NCI-H524 treated with DMSO at 0.1 percent for 48 hours (cell line): ENCODE measurements around the gene TUBB2A.
"Not testable (repeated sequence)": the region's sequence is repeated elsewhere in the genome, so short reads cannot be mapped to it uniquely, and the experiment has no call there.

Source experiments
- DNase-seq: peaks from one replicate; lab custom pipeline; 2025; lab: John Stamatoyannopoulos, UW

TUBB2A gene

DNA sequence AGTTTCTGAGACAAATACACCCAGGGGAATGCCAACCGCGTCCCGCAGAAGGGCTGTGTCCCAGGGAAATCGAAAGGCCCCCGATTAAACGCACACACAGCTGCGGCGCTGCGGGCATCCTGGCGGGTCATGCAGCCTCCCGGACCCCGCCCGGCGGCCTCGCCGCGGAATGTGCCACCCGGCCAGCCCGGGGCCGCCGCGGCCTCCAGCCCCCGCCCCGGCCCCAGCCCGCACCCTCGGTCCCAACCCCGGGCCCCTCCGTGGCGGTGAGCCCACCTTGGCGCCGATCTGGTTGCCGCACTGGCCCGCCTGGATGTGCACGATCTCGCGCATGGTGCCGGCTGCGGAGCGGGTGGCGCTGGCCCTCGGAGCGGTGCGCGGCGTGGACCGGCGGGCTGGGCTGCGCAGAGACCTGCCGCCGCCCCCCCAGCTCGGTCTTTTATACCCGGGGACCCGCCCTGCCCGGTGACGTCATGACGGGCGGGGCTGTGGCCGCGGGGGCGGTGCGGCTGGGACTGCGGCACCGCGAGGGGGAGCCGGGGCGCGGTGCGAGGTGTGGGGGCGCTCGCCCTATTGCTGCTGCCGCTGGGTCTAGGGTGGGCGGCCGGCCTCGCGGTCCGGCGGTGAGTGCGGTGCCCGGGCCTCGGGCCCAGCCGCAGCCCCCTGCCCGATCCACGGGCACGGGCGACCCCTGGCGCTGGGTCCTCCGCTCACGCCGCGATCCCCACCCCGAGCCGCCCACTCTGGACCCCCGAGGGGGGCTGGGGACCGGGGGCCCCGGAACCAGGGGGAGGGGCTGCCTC lies at the start of gene TUBB2A:
TUBB2A (minus strand) TSS at position 414 of the 803 bp plus-strand sequence; CDS start at position 333, 81 bp downstream.
- peak; percentile 8 for DNase-seq

DNA sequence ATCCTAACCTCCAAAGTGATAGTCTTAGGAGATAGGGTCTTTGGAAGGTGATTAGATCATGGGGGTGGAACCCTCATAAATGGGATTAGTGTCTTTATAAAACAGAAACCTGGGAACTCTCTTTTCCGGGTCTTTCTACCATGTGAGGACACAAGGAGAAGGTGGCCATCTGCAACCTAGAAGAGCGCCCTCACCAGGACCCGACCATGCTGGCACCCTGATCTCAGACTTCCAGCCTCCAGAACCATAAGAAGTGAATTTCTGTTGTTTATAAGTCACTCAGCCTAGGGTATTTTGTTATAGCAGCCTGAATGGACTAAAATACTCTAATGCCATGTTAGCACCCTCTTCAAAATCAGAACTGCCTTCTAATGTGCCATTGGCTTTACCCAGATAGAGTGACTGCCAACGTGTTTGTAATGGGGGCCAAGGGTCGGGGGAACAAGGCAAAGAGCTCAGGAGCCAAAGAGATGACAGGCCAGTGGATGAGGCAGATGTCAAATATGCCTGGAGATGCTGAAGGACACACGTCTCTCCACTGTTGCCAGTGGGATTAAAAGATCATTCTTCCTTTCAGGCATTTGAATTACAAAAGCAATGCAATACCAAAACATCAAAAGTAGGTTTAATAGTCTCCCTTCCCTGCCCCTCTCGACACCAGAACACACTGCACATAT lies 49.1 kb upstream of the TUBB2A start:
- no peak for DNase-seq

GRCh38 chr6:3205913-3206312 lies 48.6 kb upstream of the TUBB2A start:
- DNase-seq: no peak

GRCh38 chr6:3204921-3205320 lies 47.6 kb upstream of the TUBB2A start:
- no peak for DNase-seq

DNA sequence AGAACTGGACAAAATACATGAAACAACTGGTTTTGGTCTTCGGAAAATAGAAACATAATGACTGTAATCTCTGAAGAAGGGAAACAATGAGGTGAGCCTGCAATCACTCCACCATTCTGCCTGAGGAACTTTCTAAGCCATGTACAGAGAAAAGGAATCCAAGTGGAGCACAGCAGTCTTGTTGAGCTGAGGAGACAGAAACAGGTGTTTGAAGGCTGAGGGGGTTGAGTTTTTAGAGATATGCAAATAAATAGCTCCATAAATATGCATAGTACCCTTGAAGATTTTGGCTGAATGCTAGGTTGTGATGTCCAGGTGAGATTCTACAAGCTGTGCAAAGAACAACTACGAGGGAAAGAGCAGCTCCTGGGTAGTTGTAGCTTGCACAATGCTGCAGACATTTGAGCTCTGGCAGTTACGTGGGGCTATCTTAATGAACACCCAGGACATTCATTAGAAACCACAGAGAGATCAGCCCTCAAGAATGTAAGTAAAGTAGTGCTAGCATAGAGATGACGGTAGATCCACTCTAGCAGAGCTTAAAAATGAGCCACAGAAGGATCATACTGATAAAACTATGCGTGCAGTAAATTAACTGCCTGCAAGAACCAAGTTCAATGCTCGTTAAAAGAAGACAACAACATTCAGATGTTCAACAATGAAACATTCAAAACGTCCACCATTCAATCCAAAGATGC lies 45.8 kb upstream of the TUBB2A start:
- no peak for DNase-seq

DNA sequence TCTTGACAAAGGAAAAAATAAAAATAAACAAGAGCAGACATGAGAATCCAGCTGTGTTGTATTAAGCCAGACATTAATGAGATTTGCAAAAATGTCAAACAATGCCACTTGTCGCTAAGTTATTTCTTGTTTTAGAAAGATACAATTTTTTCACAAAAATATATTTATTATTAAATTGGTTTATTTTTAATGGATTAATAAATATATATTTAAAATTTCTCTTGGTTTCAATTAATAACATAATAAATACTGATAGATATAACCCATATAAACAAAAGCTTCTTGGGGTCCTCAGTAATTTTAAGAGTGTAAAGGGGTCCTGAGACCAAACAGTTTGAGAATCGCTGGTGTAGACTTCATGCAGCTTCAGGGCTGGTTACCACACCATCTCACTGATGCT lies 44.0 kb upstream of the TUBB2A start:
- no peak for DNase-seq

DNA sequence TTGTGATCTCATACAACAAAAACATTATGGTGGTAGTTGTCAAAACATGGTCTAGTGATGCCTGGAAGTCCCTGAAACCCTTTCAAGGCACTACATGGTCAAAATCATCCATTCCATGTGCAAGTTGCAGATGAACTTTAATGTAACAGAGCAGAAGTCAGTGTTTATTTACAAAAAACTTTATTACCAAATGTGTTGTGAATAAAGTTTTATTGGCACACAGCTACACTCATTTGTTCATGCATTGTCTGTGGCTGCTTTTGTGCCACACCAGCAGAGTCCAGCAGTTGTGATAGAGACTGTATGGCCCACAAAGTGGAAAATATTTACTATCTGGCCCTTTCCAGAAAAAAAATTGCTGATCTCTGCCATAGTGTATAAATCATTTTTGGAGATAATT lies 43.3 kb upstream of the TUBB2A start:
- no peak for DNase-seq

- no peak for DNase-seq
Measured at GRCh38 chr6:3199382-3199781, 42.0 kb upstream of the TUBB2A start.

DNA sequence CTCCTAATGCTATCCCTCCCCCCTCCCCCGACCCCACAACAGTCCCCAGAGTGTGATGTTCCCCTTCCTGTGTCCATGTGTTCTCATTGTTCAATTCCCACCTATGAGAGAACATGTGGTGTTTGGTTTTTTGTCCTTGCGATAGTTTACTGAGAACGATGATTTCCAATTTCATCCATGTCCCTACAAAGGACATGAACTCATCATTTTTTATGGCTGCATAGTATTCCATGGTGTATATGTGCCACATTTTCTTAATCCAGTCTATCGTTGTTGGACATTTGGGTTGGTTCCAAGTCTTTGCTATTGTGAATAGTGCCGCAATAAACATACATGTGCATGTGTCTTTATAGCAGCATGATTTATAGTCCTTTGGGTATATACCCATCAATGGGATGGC lies 40.4 kb upstream of the TUBB2A start:
- DNase-seq: not testable (repeated sequence)

- no peak for DNase-seq
Measured at GRCh38 chr6:3196770-3197169, 39.4 kb upstream of the TUBB2A start.

DNA sequence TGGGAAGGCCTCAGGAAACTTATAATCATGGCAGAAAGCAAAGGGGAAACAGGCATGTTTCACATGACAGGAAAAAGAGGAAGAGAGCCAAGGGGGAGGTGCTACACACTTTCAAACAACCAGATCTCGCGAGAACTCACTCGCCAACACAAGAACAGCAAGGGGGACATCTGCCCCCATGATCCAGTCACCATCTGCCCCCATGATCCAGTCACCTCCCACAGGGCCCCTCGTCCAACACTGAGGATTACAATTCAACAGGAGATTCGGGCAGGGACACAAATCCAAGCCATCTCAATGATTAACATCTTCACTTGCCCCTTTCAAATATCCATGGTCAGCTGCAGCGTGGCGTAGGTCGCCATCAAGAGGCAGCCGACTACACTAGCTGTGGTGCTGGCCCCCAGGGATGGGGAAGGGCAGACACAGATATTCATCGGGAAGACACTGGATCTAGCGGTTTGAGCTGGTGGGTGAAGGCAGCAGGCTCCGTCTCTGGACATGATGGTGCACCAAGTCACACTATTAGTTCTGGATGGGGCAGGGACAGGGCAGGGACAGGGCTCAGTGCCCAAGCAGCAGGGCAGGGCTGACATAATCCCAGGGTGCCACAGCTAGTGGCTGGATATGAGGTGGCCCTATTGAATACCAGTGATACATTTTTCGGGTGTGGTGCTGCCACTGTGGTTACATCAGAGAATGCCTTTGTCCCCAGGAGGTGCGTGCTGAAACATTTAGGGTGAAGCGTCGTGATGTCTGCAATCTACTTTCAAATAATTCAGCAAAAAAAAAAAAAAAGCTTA lies 38.6 kb upstream of the TUBB2A start:
- DNase-seq: peak; percentile 61

- no peak for DNase-seq
Measured at GRCh38 chr6:3195420-3195694, 38.0 kb upstream of the TUBB2A start.

GRCh38 chr6:3194535-3195419 lies 37.4 kb upstream of the TUBB2A start:
- no peak for DNase-seq

DNA sequence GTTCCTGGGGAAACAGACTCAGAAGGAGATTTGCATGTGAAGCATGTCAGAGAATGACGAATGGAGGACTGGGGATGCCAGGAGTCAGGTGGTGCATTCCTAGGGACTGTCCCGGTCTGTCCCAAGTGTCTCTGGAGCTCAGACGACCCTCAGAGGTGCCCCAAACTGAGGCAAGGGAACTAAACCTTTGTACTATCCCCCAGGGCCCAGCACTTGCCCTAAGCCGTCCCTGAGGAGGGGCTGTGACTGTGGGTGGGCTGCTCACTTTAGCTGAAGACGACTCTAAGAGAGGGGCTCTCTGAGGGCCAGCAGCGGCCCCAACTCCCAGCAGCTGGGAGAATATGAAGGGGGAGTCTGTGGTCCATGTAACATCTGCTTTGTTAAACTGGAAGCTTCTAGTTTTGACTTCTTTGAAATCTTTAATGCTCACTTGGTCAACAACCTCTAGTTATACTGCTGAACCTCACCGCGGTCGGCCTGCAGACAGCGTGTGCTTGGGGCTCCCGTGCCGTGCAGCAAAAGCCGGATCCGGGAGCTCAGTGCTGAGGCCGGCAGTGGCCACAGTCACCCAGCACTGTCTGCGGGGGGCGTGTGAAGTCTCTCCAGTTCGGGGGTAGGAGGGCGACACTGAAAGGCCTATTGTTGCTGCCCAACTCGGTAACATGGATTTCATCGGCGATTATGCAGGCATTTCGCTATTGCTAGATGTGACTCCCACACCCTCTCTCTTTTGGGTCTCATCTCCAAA lies 35.9 kb upstream of the TUBB2A start:
- DNase-seq: no peak

GRCh38 chr6:3190779-3191178 lies 33.4 kb upstream of the TUBB2A start:
- no peak for DNase-seq

DNA sequence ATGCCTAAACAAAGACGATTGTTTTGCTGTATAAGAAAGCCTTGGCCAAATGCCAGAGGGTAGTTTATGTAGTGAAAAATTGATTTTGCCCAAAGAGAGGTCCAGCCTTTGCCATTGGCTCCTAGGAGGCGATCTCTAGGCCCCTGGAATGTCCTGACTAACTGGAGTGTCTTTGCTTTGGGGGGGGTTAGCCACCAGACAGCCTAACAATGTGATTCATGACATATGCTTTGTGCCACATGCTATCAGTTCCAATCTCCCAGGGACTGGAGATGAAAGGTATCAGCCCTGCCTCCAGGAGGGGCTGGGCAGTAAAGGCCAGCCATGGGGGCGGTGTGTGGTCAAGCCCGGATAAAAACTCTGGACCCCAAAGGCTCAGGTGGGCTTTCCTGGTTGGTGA lies 32.7 kb upstream of the TUBB2A start:
- no peak for DNase-seq

DNA sequence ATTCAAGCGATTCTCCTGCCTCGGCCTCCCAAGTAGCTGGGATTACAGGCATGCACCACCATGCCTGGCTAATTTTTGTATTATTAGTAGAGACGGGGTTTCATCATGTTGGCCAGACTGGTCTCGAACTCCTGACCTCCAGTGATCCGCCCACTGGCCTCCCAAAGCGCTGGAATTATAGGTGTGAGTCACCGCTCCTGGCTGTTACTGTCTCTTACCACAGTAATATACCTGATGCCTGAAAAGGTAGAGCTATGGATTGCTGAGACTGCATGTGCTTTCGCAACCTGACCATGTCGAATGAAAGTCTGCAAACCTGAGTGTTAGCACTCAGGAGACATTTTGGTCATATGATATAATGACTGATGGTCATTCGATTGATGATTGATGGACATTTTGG lies 31.8 kb upstream of the TUBB2A start:
- not testable (repeated sequence) for DNase-seq

GRCh38 chr6:3188262-3188661 lies 30.9 kb upstream of the TUBB2A start:
- no peak for DNase-seq

GRCh38 chr6:3186974-3187382 lies 29.6 kb upstream of the TUBB2A start:
- no peak for DNase-seq

DNA sequence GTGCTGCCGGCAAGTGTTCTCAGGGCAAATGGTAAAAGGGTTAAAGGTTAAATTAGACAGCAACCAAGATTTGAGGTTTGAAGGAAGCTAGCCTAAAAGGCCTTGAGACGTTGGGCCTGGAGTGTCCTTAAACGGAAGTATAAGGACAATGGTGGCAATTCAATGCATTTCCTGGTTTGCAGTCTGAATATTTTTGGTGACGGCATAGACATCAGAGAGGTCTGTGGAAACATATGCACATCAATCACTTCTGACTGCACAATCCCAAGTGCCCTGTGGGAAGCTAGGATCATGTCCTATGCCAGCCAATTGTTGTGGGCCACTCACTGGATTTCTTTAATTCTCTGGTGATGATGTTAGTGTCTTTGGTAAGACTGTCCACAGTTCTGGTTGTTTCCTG lies 25.7 kb upstream of the TUBB2A start:
- no peak for DNase-seq

DNA sequence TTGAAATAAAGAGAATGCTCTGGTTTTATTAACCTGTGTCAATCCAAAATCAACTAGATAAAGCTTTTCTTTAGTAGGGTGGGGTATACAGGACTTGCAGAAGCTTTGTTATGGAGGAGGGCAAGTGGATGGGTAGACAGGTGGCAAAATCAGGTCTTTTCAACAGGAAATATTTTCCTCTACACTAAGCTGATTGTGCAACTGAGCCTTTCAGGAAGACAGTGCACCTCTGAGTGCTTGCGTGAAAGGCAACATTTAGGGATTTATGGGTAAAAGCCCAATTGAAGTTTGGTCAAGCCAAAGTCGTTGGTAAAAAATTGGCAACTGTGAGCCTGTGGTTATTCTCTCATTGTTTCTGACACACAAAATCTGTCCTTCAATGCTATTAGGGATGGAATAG lies 23.8 kb upstream of the TUBB2A start:
- DNase-seq: no peak
